ENCODE data around the gene PEX14.

DNA sequence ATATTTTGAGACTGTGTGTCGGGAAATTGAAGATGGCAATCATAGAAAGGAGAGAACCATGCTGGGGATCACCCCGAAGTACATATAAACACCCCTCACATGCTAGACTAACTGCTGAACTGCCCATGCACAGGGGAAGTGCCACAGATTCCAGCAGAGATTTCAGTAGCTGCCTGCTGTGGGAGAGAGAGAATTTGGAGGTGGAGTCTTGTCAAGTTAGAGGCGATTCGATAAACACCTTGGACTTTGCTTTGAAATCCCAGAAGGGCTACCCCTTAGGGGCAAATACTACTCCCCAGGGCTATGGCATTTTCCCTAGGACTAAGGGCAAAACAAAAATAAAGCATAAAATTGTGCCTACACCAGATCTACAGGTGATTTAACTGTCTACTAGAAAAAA lies 103.3 kb downstream of the PEX14 start:
- TF ChIP-seq, protein P1, sequence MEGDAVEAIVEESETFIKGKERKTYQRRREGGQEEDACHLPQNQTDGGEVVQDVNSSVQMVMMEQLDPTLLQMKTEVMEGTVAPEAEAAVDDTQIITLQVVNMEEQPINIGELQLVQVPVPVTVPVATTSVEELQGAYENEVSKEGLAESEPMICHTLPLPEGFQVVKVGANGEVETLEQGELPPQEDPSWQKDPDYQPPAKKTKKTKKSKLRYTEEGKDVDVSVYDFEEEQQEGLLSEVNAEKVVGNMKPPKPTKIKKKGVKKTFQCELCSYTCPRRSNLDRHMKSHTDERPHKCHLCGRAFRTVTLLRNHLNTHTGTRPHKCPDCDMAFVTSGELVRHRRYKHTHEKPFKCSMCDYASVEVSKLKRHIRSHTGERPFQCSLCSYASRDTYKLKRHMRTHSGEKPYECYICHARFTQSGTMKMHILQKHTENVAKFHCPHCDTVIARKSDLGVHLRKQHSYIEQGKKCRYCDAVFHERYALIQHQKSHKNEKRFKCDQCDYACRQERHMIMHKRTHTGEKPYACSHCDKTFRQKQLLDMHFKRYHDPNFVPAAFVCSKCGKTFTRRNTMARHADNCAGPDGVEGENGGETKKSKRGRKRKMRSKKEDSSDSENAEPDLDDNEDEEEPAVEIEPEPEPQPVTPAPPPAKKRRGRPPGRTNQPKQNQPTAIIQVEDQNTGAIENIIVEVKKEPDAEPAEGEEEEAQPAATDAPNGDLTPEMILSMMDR (IDR thresholded peaks at IDR 0.05) = no peak
- TF ChIP-seq POLR2A (IDR thresholded peaks at IDR 0.05) = no peak

Measured in heart left ventricle (tissue), 13 donors.